ENCODE results near the gene LSAMP.
"Not testable (repeated sequence)": the region's sequence is repeated elsewhere in the genome, so short reads cannot be mapped to it uniquely, and the experiment has no call there.

The LSAMP gene

GRCh38 chr3:115792206-115792955 lies 652.9 kb downstream of the LSAMP start:
- Histone ChIP-seq H3K9me3 (replicated peaks; ENCODE audit: low read length) (no peaks in the 10 kb centered on the region), H3K36me3 (ENCODE audit: insufficient read depth, low read length) (no peaks in the 10 kb centered on the region), H3K4me3 (ENCODE audit: low read length) (no peak overlapping the region), H3K9ac (ENCODE audit: low read depth, low read length) (peak overlapping the region; percentile 3), H3K4me1 (ENCODE audit: control insufficient read depth, insufficient read depth, low read length) (peaks cover 37% of the 10 kb centered on the region), H3K27me3 (ENCODE audit: control insufficient read depth, insufficient read depth, low read length) (no peaks in the 10 kb centered on the region), H3K4me2 (ENCODE audit: low read length) (peak overlapping the region; percentile 11)

- not testable (repeated sequence) for H3K27me3 ChIP-seq (ENCODE audit: control insufficient read depth, insufficient read depth, low read length); H3K4me2 ChIP-seq (ENCODE audit: low read length); H3K36me3 ChIP-seq (ENCODE audit: insufficient read depth, low read length); H3K9me3 ChIP-seq (replicated peaks; ENCODE audit: low read length); H3K4me3 ChIP-seq (ENCODE audit: low read length)
- peak overlapping the region; percentile 31 for H3K9ac ChIP-seq (ENCODE audit: low read depth, low read length)
- peaks cover 37% of the 10 kb centered on the region for H3K4me1 ChIP-seq (ENCODE audit: control insufficient read depth, insufficient read depth, low read length)
Measured at GRCh38 chr3:115791271-115792153, 653.8 kb downstream of the LSAMP start.

- Histone ChIP-seq H3K4me1 (ENCODE audit: control insufficient read depth, insufficient read depth, low read length) (peaks cover 44% of the 10 kb centered on the region), H3K36me3 (ENCODE audit: insufficient read depth, low read length) (no peaks in the 10 kb centered on the region)
Measured at GRCh38 chr3:115790759-115791158, 654.5 kb downstream of the LSAMP start.

GRCh38 chr3:115789481-115789880 lies 655.8 kb downstream of the LSAMP start:
- H3K9ac ChIP-seq (ENCODE audit: low read depth, low read length) = peak overlapping the region; percentile 62

More at GRCh38 chr3:115790759-115791158, 654.5 kb downstream of the LSAMP start:
- no peaks in the 10 kb centered on the region for H3K9me3 ChIP-seq (replicated peaks; ENCODE audit: low read length)
- peak overlapping the region; percentile 42 for H3K4me2 ChIP-seq (ENCODE audit: low read length)
- H3K4me3 ChIP-seq (ENCODE audit: low read length) = no peak overlapping the region
- H3K9ac ChIP-seq (ENCODE audit: low read depth, low read length) = peak overlapping the region; percentile 62
- H3K27me3 ChIP-seq (ENCODE audit: control insufficient read depth, insufficient read depth, low read length) = no peaks in the 10 kb centered on the region

GRCh38 chr3:115788921-115789470 lies 656.3 kb downstream of the LSAMP start:
- Histone ChIP-seq H3K4me3 (ENCODE audit: low read length) (no peak overlapping the region), H3K9ac (ENCODE audit: low read depth, low read length) (peak overlapping the region; percentile 73), H3K4me1 (ENCODE audit: control insufficient read depth, insufficient read depth, low read length) (peaks cover 56% of the 10 kb centered on the region), H3K4me2 (ENCODE audit: low read length) (peak overlapping the region; percentile 61), H3K36me3 (ENCODE audit: insufficient read depth, low read length) (no peaks in the 10 kb centered on the region), H3K27me3 (ENCODE audit: control insufficient read depth, insufficient read depth, low read length) (no peaks in the 10 kb centered on the region), H3K9me3 (replicated peaks; ENCODE audit: low read length) (no peaks in the 10 kb centered on the region)

More at GRCh38 chr3:115789481-115789880, 655.8 kb downstream of the LSAMP start:
- Histone ChIP-seq H3K36me3 (ENCODE audit: insufficient read depth, low read length) (no peaks in the 10 kb centered on the region), H3K27me3 (ENCODE audit: control insufficient read depth, insufficient read depth, low read length) (no peaks in the 10 kb centered on the region), H3K4me3 (ENCODE audit: low read length) (no peak overlapping the region), H3K4me1 (ENCODE audit: control insufficient read depth, insufficient read depth, low read length) (peaks cover 56% of the 10 kb centered on the region), H3K4me2 (ENCODE audit: low read length) (peak overlapping the region; percentile 34), H3K9me3 (replicated peaks; ENCODE audit: low read length) (no peaks in the 10 kb centered on the region)

GRCh38 chr3:115787818-115788217 lies 657.5 kb downstream of the LSAMP start:
- H3K9ac ChIP-seq (ENCODE audit: low read depth, low read length) = no peak overlapping the region
- no peaks in the 10 kb centered on the region for H3K36me3 ChIP-seq (ENCODE audit: insufficient read depth, low read length)
- no peaks in the 10 kb centered on the region for H3K9me3 ChIP-seq (replicated peaks; ENCODE audit: low read length)
- H3K27me3 ChIP-seq (ENCODE audit: control insufficient read depth, insufficient read depth, low read length) = no peaks in the 10 kb centered on the region
- no peak overlapping the region for H3K4me2 ChIP-seq (ENCODE audit: low read length)
- H3K4me1 ChIP-seq (ENCODE audit: control insufficient read depth, insufficient read depth, low read length) = peaks cover 60% of the 10 kb centered on the region
- no peak overlapping the region for H3K4me3 ChIP-seq (ENCODE audit: low read length)

GRCh38 chr3:115785782-115786181 lies 659.5 kb downstream of the LSAMP start:
- no peaks in the 10 kb centered on the region for H3K9me3 ChIP-seq (replicated peaks; ENCODE audit: low read length)
- H3K9ac ChIP-seq (ENCODE audit: low read depth, low read length) = peak overlapping the region; percentile 89
- H3K4me2 ChIP-seq (ENCODE audit: low read length) = peak overlapping the region; percentile 88
- H3K27me3 ChIP-seq (ENCODE audit: control insufficient read depth, insufficient read depth, low read length) = no peaks in the 10 kb centered on the region
- peaks cover 45% of the 10 kb centered on the region for H3K4me1 ChIP-seq (ENCODE audit: control insufficient read depth, insufficient read depth, low read length)
- H3K4me3 ChIP-seq (ENCODE audit: low read length) = no peak overlapping the region
- no peaks in the 10 kb centered on the region for H3K36me3 ChIP-seq (ENCODE audit: insufficient read depth, low read length)

GRCh38 chr3:115784739-115785536 lies 660.3 kb downstream of the LSAMP start:
- H3K9ac ChIP-seq (ENCODE audit: low read depth, low read length) = peak overlapping the region; percentile 89
- peaks cover 38% of the 10 kb centered on the region for H3K4me1 ChIP-seq (ENCODE audit: control insufficient read depth, insufficient read depth, low read length)
- no peaks in the 10 kb centered on the region for H3K9me3 ChIP-seq (replicated peaks; ENCODE audit: low read length)
- H3K4me2 ChIP-seq (ENCODE audit: low read length) = peak overlapping the region; percentile 88
- H3K27me3 ChIP-seq (ENCODE audit: control insufficient read depth, insufficient read depth, low read length) = no peaks in the 10 kb centered on the region
- H3K36me3 ChIP-seq (ENCODE audit: insufficient read depth, low read length) = no peaks in the 10 kb centered on the region
- peak overlapping the region; percentile 77 for H3K4me3 ChIP-seq (ENCODE audit: low read length)

GRCh38 chr3:115783938-115784738 lies 661.1 kb downstream of the LSAMP start:
- Histone ChIP-seq H3K9ac (ENCODE audit: low read depth, low read length) (peak overlapping the region; percentile 89), H3K4me3 (ENCODE audit: low read length) (peak overlapping the region; percentile 77), H3K4me1 (ENCODE audit: control insufficient read depth, insufficient read depth, low read length) (peaks cover 30% of the 10 kb centered on the region), H3K36me3 (ENCODE audit: insufficient read depth, low read length) (no peaks in the 10 kb centered on the region), H3K27me3 (ENCODE audit: control insufficient read depth, insufficient read depth, low read length) (no peaks in the 10 kb centered on the region), H3K9me3 (replicated peaks; ENCODE audit: low read length) (no peaks in the 10 kb centered on the region), H3K4me2 (ENCODE audit: low read length) (peak overlapping the region; percentile 88)

- H3K9me3 ChIP-seq (replicated peaks; ENCODE audit: low read length); H3K36me3 ChIP-seq (ENCODE audit: insufficient read depth, low read length); H3K27me3 ChIP-seq (ENCODE audit: control insufficient read depth, insufficient read depth, low read length): not testable (repeated sequence)
- Histone ChIP-seq H3K9ac (ENCODE audit: low read depth, low read length) (peak overlapping the region; percentile 89), H3K4me1 (ENCODE audit: control insufficient read depth, insufficient read depth, low read length) (peaks cover 25% of the 10 kb centered on the region), H3K4me2 (ENCODE audit: low read length) (peak overlapping the region; percentile 88), H3K4me3 (ENCODE audit: low read length) (peak overlapping the region; percentile 77)
Measured at GRCh38 chr3:115783426-115783825, 661.9 kb downstream of the LSAMP start.
